T47D (cell line): Measurements from ENCODE around the gene KRTAP12-2.
"Not testable (repeated sequence)": the region's sequence is repeated elsewhere in the genome, so short reads cannot be mapped to it uniquely, and the experiment has no call there.

ENCODE experiments used
- DNase-seq, 2 experiments: peaks; one replicate each; pipeline versions ENCODE4 v3.0.0 to v3.0.0-alpha.2; 2011 to 2012; ENCODE audit warnings: low read depth in 1 of 2, low spot score in 1 of 2
- JUND ChIP-seq: IDR thresholded peaks from 2 replicates; pipeline ENCODE4 v1.6.1; 2012; ENCODE audit warnings: low read depth
- in situ Hi-C: cut with HindIII; loops from 2 replicates; pipeline ENCODE4 v1.10.0; 2016; ENCODE audit warnings: low sequenced_read_pairs, low pct_unique_long_range_greater_than_20kb

The KRTAP12-2 gene

DNA sequence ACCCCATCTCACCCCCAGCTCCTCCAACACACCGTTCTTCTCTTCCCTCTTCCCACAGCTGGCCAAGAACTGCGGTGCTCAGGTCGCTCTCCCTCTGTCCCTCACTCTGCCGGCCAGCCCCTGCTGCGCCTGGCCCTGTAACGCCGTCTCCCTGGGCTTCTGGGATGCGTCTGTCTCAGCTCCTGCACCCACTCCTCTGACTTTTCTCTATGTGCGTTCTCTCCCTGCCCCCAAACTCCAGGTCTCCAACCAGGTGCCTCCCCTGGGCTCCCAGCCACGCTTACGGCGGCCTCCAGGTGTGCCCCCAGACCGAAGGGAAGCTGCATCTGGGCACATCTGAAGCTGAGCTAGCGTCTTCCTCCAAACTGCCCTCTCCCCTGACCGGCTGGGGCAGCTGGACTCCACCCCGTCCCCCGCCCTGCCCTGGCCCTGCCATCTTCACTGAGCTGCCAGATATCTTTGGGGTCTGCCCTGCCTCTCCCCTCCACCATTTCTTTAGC is 32.8 kb upstream of the KRTAP12-2 start:
- in situ Hi-C loops: no loop called here
- no peak for DNase-seq
- no peak for TF ChIP-seq JUND

DNA sequence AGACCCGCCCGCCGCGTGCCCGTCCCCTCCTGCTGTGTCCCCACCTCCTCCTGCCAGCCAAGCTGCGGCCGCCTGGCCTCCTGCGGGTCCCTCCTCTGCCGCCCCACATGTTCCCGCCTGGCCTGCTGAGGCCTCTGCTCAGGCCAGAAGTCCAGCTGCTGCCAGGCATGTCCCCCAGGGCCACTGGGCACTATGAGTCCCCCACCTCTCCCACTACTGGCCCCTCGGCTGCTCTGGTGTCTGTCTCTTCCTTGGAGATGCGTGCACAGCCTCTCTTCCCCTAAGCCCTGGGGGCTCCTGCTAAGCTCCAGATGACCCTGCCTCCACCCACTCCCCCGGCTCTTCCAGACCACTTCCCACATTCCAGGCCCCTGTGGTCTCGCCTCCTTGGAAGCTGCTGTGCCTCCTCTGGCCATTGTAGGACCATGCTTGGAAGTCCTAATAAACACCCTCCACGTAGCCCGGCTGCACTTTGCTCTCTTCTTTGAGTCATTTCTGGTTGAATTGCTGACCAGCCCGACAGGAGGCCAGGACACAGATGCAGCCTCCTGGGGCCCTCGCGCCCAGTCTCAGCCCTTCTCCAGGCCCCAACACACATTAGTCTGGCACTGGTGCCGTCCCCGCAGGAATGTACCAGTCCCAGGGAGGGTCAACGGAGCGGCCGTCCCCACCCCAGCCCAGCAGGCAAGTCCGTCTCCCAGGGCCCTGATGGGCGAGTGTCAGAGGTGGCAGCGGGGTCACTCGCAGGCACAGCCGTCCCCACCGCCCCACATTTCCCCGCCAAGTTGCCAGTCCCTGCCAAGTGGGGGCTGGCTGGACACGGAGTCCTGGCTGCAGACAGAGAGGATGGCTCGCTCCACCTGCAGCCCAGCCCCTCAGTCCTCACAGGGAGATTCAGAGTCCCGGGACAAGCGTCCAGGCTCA is 31.3 kb upstream of the KRTAP12-2 start:
- in situ Hi-C loops: no loop called here
- no peak for TF ChIP-seq JUND
- no peak for DNase-seq

GRCh38 chr21:44697172-44697810 is 30.6 kb upstream of the KRTAP12-2 start, which contains the start of gene KRTAP10-12:
Gene KRTAP10-12 (plus strand): TSS chr21:44697172. CDS start chr21:44697202, 30 bp downstream.
- DNase-seq, in situ Hi-C loops: not testable (repeated sequence)

DNA sequence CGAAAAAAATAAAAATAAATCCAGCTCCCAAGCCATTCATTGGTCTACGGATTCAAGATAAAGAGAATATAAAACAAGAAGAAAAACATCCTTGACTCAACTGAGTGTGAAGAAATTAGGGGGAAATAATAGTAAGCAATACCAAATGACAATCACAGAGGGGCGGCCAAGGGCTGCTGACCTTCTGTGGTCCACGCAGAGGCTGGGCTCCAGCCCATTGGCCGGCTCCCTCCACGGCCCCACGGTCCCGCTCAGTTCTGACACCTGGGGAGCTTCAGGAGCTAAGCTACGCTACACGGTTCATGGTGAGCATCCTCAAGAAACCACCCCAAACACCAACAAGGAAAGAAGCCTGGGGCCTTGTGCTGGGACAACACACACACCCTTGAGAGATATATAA is 29.8 kb upstream of the KRTAP12-2 start:
- no peak for DNase-seq
- no peak for TF ChIP-seq JUND

GRCh38 chr21:44695641-44696040 is 28.9 kb upstream of the KRTAP12-2 start:
- in situ Hi-C loops: no loop called here
- DNase-seq: no peak
- TF ChIP-seq JUND: no peak

More for the DNA sequence above, 29.8 kb upstream of the KRTAP12-2 start:
- in situ Hi-C loops: no loop called here

GRCh38 chr21:44695184-44695583 is 28.5 kb upstream of the KRTAP12-2 start:
- in situ Hi-C loops: no loop called here
- no peak for DNase-seq
- TF ChIP-seq JUND: no peak

GRCh38 chr21:44694776-44695175 is 28.0 kb upstream of the KRTAP12-2 start:
- no peak for TF ChIP-seq JUND
- in situ Hi-C loops: no loop called here
- no peak for DNase-seq

GRCh38 chr21:44692798-44693512 is 26.2 kb upstream of the KRTAP12-2 start:
- no peak for DNase-seq
- in situ Hi-C loops: no loop called here
- TF ChIP-seq JUND: no peak

GRCh38 chr21:44691686-44692085 is 25.0 kb upstream of the KRTAP12-2 start:
- no peak for TF ChIP-seq JUND
- no peak for DNase-seq
- in situ Hi-C loops: no loop called here

- DNase-seq, in situ Hi-C loops: not testable (repeated sequence)
These were observed 23.0 kb upstream of the KRTAP12-2 start for GRCh38 chr21:44689740-44690139.

GRCh38 chr21:44687671-44688070 is 20.9 kb upstream of the KRTAP12-2 start:
- TF ChIP-seq JUND: no peak
- in situ Hi-C loops: no loop called here
- DNase-seq: no peak

GRCh38 chr21:44686843-44687561 is 20.3 kb upstream of the KRTAP12-2 start:
- in situ Hi-C loops: no loop called here
- no peak for DNase-seq
- TF ChIP-seq JUND: no peak
